Gastroesophageal sphincter (tissue), 3 donors: ENCODE results near the gene KCND3.

ENCODE experiments used
- CTCF ChIP-seq, 4 experiments: fragments of 200-600 bp in 2 of 4; fragments of 450-650 bp in 2 of 4; sonication (generic) in 1 of 4; IDR thresholded peaks; one replicate each; pipeline ENCODE4 v1.5.1; 2017 to 2019; ENCODE audit warnings: antibody characterized with exemption in 4 of 4, mild to moderate bottlenecking in 2 of 4, moderate library complexity in 2 of 4
- EP300 ChIP-seq: sonication (generic); formaldehyde crosslinking; IDR thresholded peaks from one replicate; pipeline ENCODE4 v1.6.1; 2017; ENCODE audit warnings: antibody characterized with exemption, mild to moderate bottlenecking
- POLR2AphosphoS5 ChIP-seq: sonication (generic); formaldehyde crosslinking; IDR thresholded peaks from one replicate; pipeline ENCODE4 v1.6.1; 2017; ENCODE audit warnings: antibody characterized with exemption

- TF ChIP-seq CTCF (IDR thresholded peaks at IDR 0.05) (no peak), EP300 (no peak), POLR2AphosphoS5 (no peak)
Measured at GRCh38 chr1:112034277-112034676, 44.8 kb upstream of the KCND3 start.
